Gastroesophageal sphincter (tissue), 4 donors: ENCODE measurements around the gene DNAH11. TPM values are rescaled to one million over a fixed set of nuclear protein-coding genes. Genes with fewer than 3 reads are reported as not detected.
A peak's percentile ranks its signal among the peaks of the same experiment; 100 is the strongest.

Experiments
- ATAC-seq: fragments of 150-250 bp; one replicate; pipeline ENCODE4 v1.9.1; 2016; ENCODE audit warnings: mild to moderate bottlenecking, moderate library complexity
- H3K27ac ChIP-seq, 4 donors: fragments of 200-600 bp; sonication (generic) in 3 of 4; 1 replicate in 3 of 4; 2 replicates in 1 of 4; pipeline ENCODE4 v1.5.1; 2016 to 2019
- H3K27me3 ChIP-seq: fragments of 200-600 bp; sonication (generic); one replicate; pipeline ENCODE4 v1.5.1; 2019
- H3K36me3 ChIP-seq, 2 donors: fragments of 200-600 bp; sonication (generic); one replicate each; pipeline ENCODE4 v1.5.1; 2019; ENCODE audit warnings: control low read depth in 1 of 2
- H3K4me1 ChIP-seq, 3 donors: fragments of 200-600 bp; sonication (generic); 1 replicate in 2 of 3; 2 replicates in 1 of 3; pipeline ENCODE4 v1.5.1; 2016 to 2019; ENCODE audit warnings: control low read depth in 2 of 3
- H3K4me3 ChIP-seq, 2 donors: fragments of 200-600 bp; sonication (generic); one replicate each; pipeline ENCODE4 v1.5.1; 2019; ENCODE audit warnings: mild to moderate bottlenecking in 1 of 2, moderate library complexity in 1 of 2
- H3K9me3 ChIP-seq, 3 donors: fragments of 200-600 bp; sonication (generic); one replicate each; pipeline ENCODE4 v1.5.1; 2017 to 2019; ENCODE audit warnings: control low read depth in 2 of 3
- EP300 ChIP-seq: sonication (generic); formaldehyde crosslinking; IDR thresholded peaks from one replicate; pipeline ENCODE4 v1.6.1; 2017; ENCODE audit warnings: antibody characterized with exemption, mild to moderate bottlenecking
- POLR2A ChIP-seq, 2 donors: fragments of 450-650 bp; IDR thresholded peaks; one replicate each; pipeline ENCODE4 v1.6.1; 2017; ENCODE audit warnings: antibody characterized with exemption in 2 of 2, mild to moderate bottlenecking in 2 of 2, moderate library complexity in 1 of 2
- POLR2AphosphoS5 ChIP-seq: sonication (generic); formaldehyde crosslinking; IDR thresholded peaks from one replicate; pipeline ENCODE4 v1.6.1; 2017; ENCODE audit warnings: antibody characterized with exemption
- WGBS, 2 donors: methylation state at CpG; one replicate each; pipeline ENCODE4 v1.1.5; 2018; ENCODE audit warnings: low coverage in 1 of 2; 5-methylcytosine and 5-hydroxymethylcytosine counted together
- total RNA-seq, 4 donors: library from RNA; depleted of rRNA; stranded (reverse); fragments of >200 nt; gene quantifications; one replicate each; pipeline ENCODE4 v1.1.0, GENCODE V29; 2016
- TF ChIP-seq, protein P1 (sequence below), 4 experiments: fragments of 200-600 bp in 2 of 4; fragments of 450-650 bp in 2 of 4; sonication (generic) in 1 of 4; IDR thresholded peaks; one replicate each; pipeline ENCODE4 v1.5.1; 2017 to 2019; ENCODE audit warnings: antibody characterized with exemption in 4 of 4, mild to moderate bottlenecking in 2 of 4, moderate library complexity in 2 of 4

DNAH11 gene
- total RNA-seq, 4 donors from 2014 or later, result 6.9 to 31.8 (median 10.4) TPM

DNA sequence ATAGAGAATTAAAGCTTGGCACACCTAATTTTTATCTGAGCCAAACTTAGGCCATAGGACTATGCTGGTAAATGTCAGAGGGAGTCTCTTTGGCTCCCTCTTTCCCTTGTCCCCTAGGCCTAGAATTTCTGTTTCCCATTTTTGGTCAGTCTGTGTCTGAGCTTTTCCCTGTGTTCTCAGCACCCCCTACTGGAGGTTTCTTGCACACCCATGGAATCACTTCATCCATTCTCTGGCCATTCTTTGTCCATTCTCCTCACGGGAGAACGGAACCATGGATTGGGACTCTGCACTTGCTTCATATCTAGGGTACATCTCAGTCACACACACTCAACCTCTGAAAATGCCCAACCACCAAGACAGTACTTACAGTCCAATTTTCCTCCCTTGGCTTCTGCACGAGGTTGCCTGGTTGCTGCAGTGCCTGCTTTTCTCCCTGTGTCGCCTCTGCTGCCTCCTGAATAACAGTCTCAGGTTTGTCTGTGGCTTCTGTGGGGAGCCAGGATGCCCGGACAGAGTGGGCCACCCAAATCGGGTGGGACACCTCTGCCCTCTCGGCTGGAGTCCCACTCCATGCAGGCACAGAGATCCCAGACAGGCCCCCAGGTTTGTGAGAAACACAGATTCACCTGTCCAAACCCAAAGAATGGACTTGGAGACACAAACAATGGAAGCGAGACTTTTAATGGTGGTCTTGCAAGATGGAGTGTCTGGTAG lies 35.1 kb upstream of the DNAH11 start:
- Histone ChIP-seq H3K9me3 (no peaks in the 10 kb centered on the region), H3K27ac (no peak overlapping the region), H3K36me3 (peaks cover 0 to 38% of the 10 kb centered on the region in 2 donors), H3K27me3 (no peaks in the 10 kb centered on the region), H3K4me1 (no peaks in the 10 kb centered on the region), H3K4me3 (no peak overlapping the region)
- ATAC-seq, result peak; percentile 51
- TF ChIP-seq, protein P1, sequence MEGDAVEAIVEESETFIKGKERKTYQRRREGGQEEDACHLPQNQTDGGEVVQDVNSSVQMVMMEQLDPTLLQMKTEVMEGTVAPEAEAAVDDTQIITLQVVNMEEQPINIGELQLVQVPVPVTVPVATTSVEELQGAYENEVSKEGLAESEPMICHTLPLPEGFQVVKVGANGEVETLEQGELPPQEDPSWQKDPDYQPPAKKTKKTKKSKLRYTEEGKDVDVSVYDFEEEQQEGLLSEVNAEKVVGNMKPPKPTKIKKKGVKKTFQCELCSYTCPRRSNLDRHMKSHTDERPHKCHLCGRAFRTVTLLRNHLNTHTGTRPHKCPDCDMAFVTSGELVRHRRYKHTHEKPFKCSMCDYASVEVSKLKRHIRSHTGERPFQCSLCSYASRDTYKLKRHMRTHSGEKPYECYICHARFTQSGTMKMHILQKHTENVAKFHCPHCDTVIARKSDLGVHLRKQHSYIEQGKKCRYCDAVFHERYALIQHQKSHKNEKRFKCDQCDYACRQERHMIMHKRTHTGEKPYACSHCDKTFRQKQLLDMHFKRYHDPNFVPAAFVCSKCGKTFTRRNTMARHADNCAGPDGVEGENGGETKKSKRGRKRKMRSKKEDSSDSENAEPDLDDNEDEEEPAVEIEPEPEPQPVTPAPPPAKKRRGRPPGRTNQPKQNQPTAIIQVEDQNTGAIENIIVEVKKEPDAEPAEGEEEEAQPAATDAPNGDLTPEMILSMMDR (IDR thresholded peaks at IDR 0.05), result peak; percentile 51 to 78 (median 62)
- TF ChIP-seq POLR2A (IDR thresholded peaks at IDR 0.05), result no peak
- WGBS, 2 donors, result 74 to 80% methylated on average over 3 to 4 of the region's 8 CpGs

DNA sequence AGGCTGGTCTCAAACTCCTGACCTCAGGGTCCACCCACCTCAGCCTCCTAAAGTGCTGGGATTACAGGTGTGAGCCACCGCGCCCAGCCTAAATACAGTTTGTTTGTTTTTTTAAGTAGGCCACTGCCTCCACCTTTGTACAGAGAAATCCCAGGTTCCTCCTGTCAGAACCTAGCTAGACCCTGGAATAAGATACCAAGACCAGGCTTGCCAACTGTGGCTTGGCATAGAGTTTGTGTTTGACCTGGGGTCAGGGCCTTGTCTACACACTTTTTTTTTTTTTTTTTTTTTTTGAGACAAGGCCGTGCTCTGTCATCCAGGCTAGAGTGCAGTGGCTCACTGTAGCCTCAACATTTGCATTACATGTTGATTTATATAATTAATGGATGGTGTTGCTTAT lies 34.3 kb upstream of the DNAH11 start:
- H3K9me3 ChIP-seq, result no peaks in the 10 kb centered on the region
- H3K27me3 ChIP-seq, result no peaks in the 10 kb centered on the region
- no peak for ATAC-seq
- WGBS, 2 donors, result 100% methylated on average over 2 of the region's 3 CpGs
- H3K27ac ChIP-seq, result no peak overlapping the region
- H3K4me1 ChIP-seq, result no peaks in the 10 kb centered on the region
- H3K36me3 ChIP-seq, result peaks cover 0 to 38% of the 10 kb centered on the region in 2 donors
- H3K4me3 ChIP-seq, result no peak overlapping the region
- TF ChIP-seq POLR2A (IDR thresholded peaks at IDR 0.05), result no peak
- TF ChIP-seq, protein P1 (IDR thresholded peaks at IDR 0.05), result no peak
- no peak for TF ChIP-seq POLR2AphosphoS5
- no peak for TF ChIP-seq EP300

DNA sequence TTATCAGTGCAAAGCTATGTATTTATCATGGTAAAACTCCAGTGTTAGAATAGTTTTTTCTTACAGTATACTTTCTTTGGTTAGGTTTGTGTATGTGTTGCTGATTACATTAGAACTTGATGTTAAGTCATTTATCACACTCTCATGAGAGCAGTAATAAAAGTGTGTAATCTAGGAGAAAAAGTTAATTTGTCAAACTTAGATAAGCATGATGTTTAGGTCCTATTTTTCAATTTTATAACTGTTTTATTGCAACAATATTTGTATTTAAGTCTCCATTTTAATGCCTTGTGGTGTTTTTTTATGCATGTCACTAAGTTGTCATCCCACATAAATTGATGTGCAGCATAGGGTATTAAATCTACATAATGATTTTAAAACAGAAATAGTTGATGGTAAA lies 28.8 kb upstream of the DNAH11 start:
- no peaks in the 10 kb centered on the region for H3K27me3 ChIP-seq
- ATAC-seq, result no peak
- no peaks in the 10 kb centered on the region for H3K4me1 ChIP-seq
- peaks cover 0 to 29% of the 10 kb centered on the region in 2 donors for H3K36me3 ChIP-seq
- no peaks in the 10 kb centered on the region for H3K9me3 ChIP-seq
- no peak for TF ChIP-seq POLR2A (IDR thresholded peaks at IDR 0.05)
- TF ChIP-seq, protein P1 (IDR thresholded peaks at IDR 0.05), result no peak
- TF ChIP-seq POLR2AphosphoS5, result no peak
- TF ChIP-seq EP300, result no peak
- H3K27ac ChIP-seq, result no peak overlapping the region
- H3K4me3 ChIP-seq, result no peak overlapping the region

DNA sequence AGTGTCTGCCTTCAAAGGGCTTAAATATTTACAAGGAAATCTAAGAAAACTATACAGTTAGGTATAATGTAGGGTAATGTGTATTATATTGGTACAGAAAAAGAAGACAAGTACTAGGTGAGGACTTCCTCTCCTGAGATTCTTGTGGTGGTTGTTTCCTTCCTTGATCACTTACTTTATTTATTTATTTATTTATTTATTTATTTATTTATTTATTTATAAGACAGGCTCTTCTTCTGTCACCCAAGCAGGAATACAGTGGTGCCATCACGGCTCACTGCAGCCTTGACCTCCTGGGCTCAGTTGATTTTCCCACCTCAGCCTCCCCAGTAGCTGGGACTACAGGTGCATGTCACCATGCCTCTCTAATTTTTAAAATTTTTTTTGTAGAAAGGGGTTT lies 18.2 kb upstream of the DNAH11 start:
- no peak overlapping the region for H3K4me3 ChIP-seq
- H3K4me1 ChIP-seq, result no peaks in the 10 kb centered on the region
- H3K27ac ChIP-seq, result no peak overlapping the region
- ATAC-seq, result no peak
- no peaks in the 10 kb centered on the region for H3K9me3 ChIP-seq
- H3K27me3 ChIP-seq, result no peaks in the 10 kb centered on the region
- WGBS, 2 donors, result 67 to 100% methylated on average over 1 of the region's 1 CpG
- TF ChIP-seq POLR2AphosphoS5, result no peak
- no peak for TF ChIP-seq EP300
- TF ChIP-seq, protein P1 (IDR thresholded peaks at IDR 0.05), result no peak
- TF ChIP-seq POLR2A (IDR thresholded peaks at IDR 0.05), result no peak
- H3K36me3 ChIP-seq, result no peaks in the 10 kb centered on the region

DNA sequence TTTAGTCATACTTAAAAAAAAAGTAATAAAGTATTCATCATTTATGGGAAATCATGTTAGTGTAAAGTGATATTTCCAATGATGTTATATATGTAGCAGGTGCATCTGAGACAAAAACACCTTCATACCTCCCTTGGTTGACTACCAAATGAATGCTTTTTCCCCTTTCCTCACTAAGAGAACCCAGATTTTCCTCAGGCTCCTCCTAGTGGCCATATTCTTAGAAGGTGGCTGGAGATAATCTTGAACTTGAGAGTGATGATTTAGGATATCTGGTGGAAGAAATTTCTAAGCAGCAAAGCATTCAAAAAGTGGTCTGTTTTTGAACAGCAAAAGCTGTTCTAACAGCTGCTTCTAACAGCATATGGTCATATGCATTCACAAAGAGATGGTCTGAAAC lies 16.8 kb upstream of the DNAH11 start:
- Histone ChIP-seq H3K36me3 (no peaks in the 10 kb centered on the region), H3K27me3 (no peaks in the 10 kb centered on the region), H3K4me1 (no peaks in the 10 kb centered on the region), H3K9me3 (no peaks in the 10 kb centered on the region), H3K4me3 (no peak overlapping the region), H3K27ac (no peak overlapping the region)
- TF ChIP-seq, protein P1 (IDR thresholded peaks at IDR 0.05), result peak in 3 of 4 experiments; percentile 39 to 45 (median 40)
- TF ChIP-seq EP300 (no peak), POLR2AphosphoS5 (no peak), POLR2A (IDR thresholded peaks at IDR 0.05) (no peak)
- no peak for ATAC-seq
